Measurements from ENCODE around the gene EPS8.

- no peak for TF ChIP-seq CTCF (IDR thresholded peaks at IDR 0.05)
- TF ChIP-seq POLR2AphosphoS5 (IDR thresholded peaks at IDR 0.05), result no peak
Observed at GRCh38 chr12:15778126-15778525, 11.1 kb downstream of the EPS8 start.

All from stomach (tissue), 4 donors.